A172 (cell line): Measurements from ENCODE around the gene OR3A3. TPM values are rescaled to one million over a fixed set of nuclear protein-coding genes. Genes with fewer than 3 reads are reported as not detected.
"Not testable (repeated sequence)": the region's sequence is repeated elsewhere in the genome, so short reads cannot be mapped to it uniquely, and the experiment has no call there.

ENCODE experiments used
- DNase-seq: peaks from one replicate; pipeline ENCODE4 v3.0.0-alpha.2; 2015; ENCODE audit warnings: low spot score
- total RNA-seq: library from RNA; depleted of rRNA; stranded (reverse); fragments of >200 nt; shearing (Covaris generic); gene quantifications from 2 replicates; pipeline ENCODE4 v1.2.3, GENCODE V29; 2014; rRNA removed

The OR3A3 gene
- not detected in 2 replicates for total RNA-seq

DNA sequence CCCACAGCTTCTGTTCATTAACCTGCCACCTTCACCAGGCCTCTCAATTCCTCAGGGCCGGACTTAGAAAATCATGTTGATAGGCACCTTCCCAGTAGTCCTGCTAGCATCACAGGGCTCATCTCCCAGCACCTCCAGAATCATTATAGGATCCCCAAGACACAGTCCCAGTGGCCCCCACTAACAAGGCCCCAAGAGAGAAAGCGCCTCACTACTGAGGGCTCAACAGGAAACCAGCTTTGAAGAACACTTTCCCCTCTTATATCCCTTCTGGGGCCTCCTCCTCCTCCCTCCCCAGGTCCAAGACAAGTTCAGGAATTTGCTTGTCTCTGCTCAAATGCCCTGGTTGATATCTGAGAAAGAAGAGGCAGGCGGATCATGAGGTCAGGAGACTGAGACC lies at the start of gene OR3A3:
OR3A3 (plus strand) TSS at position 301 of the 400 bp plus-strand sequence.
- no peak for DNase-seq

DNA sequence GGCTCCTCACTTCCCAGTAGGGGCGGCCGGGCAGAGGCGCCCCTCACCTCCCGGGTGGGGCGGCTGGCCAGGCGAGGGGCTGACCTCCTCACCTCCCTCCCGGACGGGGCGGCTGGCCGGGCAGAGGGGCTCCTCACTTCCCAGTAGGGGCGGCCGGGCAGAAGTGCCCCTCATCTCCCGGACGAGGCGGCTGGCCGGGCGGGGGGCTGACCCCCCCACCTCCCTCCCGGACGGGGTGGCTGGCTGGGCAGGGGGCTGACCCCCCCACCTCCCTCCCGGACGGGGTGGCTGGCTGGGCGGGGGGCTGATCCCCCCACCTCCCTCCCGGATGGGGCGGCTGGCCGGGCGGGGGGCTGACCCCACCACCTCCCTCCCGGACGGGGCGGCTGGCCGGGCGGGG lies 40.0 kb upstream of the OR3A3 start:
- DNase-seq = not testable (repeated sequence)

DNA sequence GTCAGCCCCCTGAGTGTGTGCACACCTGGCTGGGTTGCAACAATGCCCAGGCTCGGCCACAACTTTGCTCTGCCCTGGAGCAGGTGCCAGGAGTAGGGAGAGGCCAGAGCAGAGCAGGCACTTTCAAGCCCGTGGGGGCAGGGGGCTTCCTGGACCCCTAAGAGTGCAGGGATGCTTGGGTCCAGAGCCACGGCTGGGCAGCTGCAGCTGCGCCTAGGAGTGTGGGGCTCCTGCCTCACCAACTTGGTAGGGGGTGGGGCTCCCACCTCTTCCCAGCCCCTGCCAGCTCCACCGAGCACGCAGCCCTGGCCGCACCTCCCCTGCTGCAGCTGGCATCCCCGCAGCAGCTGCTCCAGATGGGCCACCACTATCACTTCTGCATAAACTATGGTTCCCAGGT lies 32.8 kb upstream of the OR3A3 start:
- no peak for DNase-seq

DNA sequence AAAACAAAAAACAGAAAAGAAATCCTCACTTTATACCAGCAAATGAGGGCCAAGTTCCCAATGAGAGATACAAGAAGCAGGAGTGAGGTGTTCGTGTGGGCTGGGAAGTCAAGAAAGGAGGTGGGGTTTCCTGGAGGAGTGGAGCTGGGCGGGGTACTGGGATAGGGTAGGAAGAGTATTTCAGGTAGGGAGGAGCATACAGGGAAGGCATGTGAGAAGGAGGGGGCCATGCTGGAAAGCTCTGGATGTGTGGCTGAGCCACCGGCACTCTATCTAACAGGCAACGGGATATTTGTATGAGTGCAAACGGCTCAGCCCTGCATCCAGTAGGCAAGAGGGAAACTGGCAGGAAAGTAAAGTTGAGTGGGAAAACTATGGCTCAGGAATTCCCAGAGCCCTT lies 29.2 kb upstream of the OR3A3 start:
- no peak for DNase-seq

- DNase-seq = no peak
These were observed 25.0 kb upstream of the OR3A3 start, which contains the start of gene OR3A2 for GRCh38 chr17:3385869-3386816. Gene OR3A2, minus strand, starts transcription at chr17:3386308.

DNA sequence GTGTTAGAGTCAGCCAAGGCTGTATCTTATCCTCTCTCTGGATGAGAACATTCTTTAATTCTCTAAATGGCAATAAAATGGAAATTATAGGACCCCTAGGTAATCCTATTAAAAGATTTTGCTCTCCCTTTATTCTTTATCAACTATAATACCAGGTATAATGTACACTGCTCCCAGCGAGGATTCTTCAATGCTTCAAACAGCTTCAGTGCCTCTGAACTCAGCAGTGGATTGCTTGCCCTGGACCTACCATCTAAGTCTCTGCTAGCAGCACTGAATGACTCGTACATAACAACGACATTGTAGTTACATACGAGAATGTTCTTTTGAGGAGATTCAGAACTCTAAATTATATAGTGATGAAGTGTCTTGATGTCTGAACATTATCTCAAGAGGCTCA lies 21.4 kb upstream of the OR3A3 start:
- DNase-seq = no peak

DNA sequence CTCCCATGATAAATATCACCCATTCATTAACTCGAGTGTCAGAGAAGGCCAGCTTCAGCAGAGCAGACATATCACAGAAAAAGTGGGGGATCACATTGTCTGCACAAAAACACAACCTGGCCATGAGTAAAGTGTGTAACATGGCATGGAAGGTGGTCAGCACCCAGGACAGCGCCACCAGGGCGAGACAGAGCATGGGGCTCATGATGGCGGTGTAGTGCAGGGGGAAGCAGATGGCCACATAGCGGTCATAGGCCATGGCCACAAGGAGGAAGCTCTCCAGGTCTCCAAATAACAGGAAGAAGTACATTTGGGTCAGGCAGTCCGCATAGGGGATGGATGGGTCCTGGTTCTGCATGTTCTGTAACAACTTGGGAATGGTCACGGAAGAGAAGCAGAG lies 13.4 kb upstream of the OR3A3 start:
- DNase-seq = not testable (repeated sequence)

DNA sequence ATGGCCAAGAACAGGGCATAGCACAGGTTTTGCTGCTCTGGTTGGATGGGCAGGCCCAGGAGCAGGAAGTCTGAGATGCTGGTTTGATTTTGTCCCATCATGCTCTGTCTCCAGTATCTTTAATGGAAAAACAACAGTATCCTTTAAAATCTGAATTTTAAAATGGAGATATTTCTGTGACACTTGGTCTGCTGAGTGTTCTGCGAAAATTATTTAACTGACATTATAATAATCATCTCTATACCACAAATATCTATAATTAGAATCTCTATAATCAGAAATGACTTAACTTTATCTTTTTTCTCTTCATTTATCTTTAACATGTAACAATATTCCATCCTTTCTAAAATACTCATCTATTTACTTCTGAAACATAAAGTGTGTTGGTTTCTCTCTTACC lies 12.9 kb upstream of the OR3A3 start, which contains the start of gene OR1E1:
OR1E1 (minus strand) TSS at position 101 of the 400 bp plus-strand sequence; CDS start at position 101, 0 bp downstream.
- DNase-seq = no peak

DNA sequence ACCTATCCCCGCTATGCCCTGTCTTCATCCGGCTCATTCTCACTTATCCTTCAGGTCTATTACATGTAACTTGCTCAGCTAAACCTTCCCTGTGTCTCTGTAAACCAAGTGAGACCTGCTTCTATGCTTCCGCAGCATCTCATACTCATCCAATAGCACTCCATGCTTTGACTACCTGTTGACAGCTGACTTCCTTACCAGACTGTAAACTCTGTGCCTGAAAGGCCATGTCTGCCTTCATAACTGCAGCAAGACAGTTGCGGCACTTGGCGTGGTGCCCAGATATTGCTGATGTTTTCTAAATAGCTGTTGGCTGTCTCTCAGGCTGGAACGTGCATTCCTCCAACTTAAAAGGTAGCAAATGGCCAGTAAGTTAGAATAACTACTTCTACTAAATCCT lies 11.1 kb upstream of the OR3A3 start:
- DNase-seq = no peak

- DNase-seq = no peak
These were observed 9.4 kb upstream of the OR3A3 start for GRCh38 chr17:3401786-3402185.

DNA sequence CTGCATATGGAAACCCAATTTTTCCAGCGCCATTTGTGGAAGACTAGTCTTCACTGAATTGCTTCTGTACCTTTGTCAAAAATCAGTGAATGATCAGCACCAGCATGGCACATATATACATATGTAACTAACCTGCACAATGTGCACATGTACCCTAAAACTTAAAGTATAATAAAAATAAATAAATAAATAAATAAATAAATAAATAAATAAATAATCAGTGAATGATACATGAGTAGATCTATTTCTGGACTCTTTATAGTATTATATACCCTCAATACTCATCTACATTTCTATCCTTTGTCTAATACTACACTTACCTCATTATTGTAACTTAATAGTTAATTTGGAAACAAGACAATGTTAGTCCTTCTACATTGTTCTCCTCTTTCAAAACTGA lies 7.3 kb upstream of the OR3A3 start:
- not testable (repeated sequence) for DNase-seq

DNA sequence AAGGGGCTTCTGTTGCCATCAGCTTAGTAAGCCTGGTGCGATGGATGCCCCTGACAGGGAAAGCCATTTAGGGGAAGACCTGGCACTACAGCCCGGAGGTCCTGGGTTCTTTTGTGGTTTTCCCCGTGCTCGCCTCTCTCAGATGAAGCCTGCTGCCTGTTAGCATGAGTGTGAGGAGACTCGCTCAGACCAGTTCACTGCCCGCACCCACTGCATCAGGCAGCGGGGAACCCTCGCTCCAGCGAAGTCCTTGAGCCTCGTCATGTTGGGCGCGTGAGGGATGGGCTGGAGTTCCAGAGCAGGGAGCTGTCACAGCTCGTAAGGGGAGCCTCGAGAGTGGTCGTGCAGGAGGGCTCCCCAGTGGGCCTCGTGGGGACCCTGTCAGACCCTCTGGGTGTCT lies 1.0 kb downstream of the OR3A3 start:
- DNase-seq = not testable (repeated sequence)

GRCh38 chr17:3415610-3416009 lies 4.4 kb downstream of the OR3A3 start:
- no peak for DNase-seq

DNA sequence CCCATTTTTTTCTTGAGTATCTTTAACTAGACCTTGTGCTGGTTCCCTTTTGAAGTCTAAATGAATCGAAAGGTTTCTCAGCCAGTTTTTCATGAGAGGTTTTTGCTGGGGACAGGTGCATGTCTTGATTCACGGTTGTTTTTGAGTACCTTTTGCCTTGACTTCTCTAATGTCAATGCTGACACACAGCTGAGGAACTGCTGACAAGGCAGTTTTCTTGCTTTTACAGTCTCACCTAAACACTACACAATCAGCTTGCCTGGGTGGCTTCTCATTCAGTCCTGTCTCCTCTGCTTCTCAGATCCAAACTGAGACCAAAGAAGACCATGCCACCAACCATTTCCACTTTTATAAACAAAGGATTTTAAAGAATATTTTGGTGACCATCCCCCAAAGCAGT lies 7.1 kb downstream of the OR3A3 start:
- no peak for DNase-seq

GRCh38 chr17:3433215-3433614 lies 22.0 kb downstream of the OR3A3 start:
- peak; percentile 16 for DNase-seq

GRCh38 chr17:3433741-3434140 lies 22.6 kb downstream of the OR3A3 start, which contains the start of gene OR1E2:
Gene OR1E2, minus strand, starts transcription at chr17:3433841. Its CDS starts 0 bp downstream, at chr17:3433841.
- DNase-seq = no peak

DNA sequence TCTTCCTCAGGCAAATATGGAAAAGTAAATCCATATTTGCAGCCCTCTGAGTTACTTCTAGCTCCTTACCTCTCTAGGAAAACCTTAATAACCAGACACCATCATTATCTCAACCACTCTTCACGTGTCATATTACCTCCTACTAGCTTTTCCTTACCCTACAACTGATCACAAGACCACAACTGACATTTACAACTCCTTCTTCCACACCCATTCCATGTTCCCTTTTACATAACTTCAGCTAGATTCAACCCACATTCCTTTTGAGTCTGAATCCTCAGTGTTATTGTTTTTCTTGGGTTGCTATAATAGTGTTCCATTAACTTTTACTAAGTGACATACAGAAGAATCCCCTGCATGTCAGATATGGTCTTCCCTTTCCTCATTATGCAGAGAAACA lies 27.2 kb downstream of the OR3A3 start:
- DNase-seq = no peak

DNA sequence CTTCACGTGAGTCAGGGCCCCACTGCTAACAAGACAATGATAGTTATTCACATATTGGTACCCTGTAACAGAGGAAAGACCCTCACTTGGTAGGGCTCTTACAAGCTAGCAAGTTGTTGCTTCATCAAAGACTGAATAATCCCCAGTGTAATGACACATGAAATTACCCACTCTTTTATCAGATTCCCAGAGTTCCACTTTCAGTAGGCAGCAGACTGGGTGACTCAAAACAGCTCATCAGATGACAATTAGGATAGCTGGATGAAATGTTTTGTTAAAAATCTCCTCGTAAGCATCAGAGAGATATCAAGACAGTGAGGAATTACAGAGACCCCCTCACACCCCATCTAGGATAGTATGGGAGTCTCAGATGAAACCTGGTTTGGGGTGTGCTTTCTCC lies 29.3 kb downstream of the OR3A3 start:
- DNase-seq = no peak

DNA sequence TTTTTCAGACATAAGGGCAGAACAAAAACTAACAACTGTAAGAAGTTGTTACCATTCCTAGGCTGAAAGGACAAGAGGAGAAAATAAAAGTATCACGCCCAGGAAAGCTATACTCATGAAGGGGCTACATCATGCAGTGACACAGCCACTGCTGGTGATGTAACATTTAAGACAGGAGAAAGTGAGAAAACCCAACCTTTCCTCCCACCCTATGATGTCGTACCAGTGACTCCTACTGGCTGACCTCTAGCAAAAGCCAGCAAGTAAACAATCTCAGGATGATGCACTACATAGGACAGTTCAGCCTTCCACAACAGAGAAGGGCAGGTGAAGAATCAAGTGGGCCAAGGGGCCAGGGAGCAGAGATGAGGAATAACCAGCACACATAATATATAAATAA lies 36.5 kb downstream of the OR3A3 start:
- DNase-seq = peak; percentile 18

DNA sequence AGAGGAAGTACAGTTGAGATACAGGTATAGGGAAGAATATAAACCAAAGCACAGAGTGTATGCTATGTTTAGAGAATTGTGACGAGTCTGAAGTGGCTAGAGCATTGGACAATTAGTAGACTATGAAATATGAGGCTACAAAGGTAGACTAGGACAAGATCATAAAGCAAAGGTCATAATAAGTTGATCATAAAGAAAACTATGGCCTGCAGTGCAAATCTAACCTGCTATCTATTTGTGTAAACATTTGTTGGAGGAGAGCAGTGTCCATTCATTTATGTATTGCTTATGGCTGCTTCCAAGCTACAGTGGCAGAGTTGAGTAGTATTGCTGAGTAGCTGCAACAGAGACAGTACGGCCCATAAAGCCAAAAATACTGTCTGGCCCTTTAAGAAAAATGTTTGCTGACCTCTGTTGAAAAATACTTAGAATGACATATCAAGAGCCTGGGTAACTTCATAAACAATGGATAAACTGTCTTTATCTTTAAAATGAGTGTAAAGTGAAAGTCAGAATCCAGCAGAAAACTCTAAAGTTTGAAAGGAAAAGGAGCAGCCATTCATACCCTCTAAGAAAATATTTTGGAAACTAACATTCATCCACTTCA lies 37.0 kb downstream of the OR3A3 start:
- no peak for DNase-seq

DNA sequence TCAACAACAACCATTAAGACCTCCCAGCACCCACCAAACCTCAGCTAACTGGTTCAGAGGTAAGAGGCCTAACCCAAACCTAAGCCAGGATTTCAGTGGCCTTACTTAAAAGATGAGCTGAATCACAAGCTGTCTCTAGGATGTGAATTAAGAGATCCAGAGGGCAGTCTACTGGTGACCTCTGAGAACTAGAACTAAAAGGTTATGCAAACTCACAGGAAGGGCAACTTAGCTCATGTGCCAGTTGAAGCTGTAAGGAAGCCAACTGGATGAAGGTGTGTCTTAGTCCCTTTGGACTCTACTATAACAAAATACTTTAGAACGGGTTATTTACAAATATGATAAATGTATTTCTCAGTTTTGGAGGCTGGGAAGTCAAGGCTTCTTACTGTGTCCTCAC lies 55.2 kb downstream of the OR3A3 start:
- DNase-seq = not testable (repeated sequence)

DNA sequence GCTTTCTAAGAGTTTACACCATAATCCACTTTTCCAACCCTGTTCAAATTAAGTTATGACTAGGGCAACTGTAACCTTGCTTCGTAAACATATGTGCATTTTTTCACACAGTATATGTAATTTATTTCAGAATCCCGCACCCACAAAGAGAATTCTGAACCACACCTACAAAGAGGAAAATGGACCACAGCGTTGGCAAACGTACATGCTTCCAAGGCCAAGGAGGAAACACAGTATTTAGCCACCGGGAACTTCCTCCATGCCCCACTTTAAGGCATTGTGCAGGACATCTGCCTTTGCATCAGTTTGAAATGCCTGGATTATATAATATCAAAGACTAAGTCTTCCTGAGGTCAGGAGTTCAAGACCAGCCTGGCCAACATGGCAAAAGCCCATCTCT lies 58.4 kb downstream of the OR3A3 start:
- DNase-seq = no peak

DNA sequence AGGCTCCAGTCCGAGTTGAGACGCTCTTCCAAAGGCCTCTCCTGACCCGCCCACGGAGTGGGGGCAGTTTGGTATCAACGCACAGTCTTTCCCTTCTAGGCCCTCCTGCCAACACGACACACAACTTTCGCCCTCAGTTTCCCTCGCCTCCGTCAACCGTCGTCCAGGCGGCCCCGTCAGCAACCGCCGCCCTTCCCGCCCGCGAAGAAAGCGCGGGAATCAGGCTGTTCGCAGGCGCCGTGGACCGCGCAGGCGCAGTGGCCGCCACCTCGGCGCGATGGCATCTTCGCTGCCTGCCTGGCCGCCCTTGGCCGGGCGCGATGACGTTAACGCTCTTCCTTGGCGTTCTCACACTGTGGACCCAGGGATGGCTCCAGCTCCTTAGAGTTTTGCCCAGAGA lies 60.4 kb downstream of the OR3A3 start, which contains the start of gene SPATA22:
SPATA22 (minus strand) TSS at position 221 of the 400 bp plus-strand sequence. CDS start 2,494 bp downstream, outside the sequence.
- no peak for DNase-seq
